BLaER1 treated with 17β-estradiol and CSF1 and Interleukin-3, amounts not matched to agents 10 nM and 100 nM (cell line): ENCODE data around the gene SYTL2.

Experiments
- H3K27ac ChIP-seq, 11 experiments: shearing (Covaris generic); formaldehyde crosslinking; 2 replicates each; pipeline ENCODE4 v1.8.1; 2022
- H3K27me3 ChIP-seq, 11 experiments: shearing (Covaris generic); formaldehyde crosslinking; 2 replicates each; pipeline ENCODE4 v1.8.1; 2022
- H3K36me3 ChIP-seq, 11 experiments: shearing (Covaris generic); formaldehyde crosslinking; 2 replicates each; pipeline ENCODE4 v1.8.1; 2022
- H3K4me1 ChIP-seq, 10 experiments: shearing (Covaris generic); formaldehyde crosslinking; 2 replicates each; pipeline ENCODE4 v1.8.1; 2022
- H3K4me2 ChIP-seq, 11 experiments: shearing (Covaris generic); formaldehyde crosslinking; 2 replicates each; pipeline ENCODE4 v1.8.1; 2022
- H3K4me3 ChIP-seq, 10 experiments: shearing (Covaris generic); formaldehyde crosslinking; 2 replicates each; pipeline ENCODE4 v1.8.1; 2022
- H3K9ac ChIP-seq, 11 experiments: shearing (Covaris generic); formaldehyde crosslinking; 2 replicates each; pipeline ENCODE4 v1.8.1; 2022
- H3K9me3 ChIP-seq, 11 experiments: shearing (Covaris generic); formaldehyde crosslinking; replicated peaks in 1 of 11; 2 replicates each; pipeline ENCODE4 v1.8.1; 2022
- H4K20me1 ChIP-seq, 11 experiments: shearing (Covaris generic); formaldehyde crosslinking; 2 replicates each; pipeline ENCODE4 v1.8.1; 2022
- Cebpa-rat ChIP-seq, 11 experiments: shearing (Covaris generic); IDR thresholded peaks; 2 replicates each; pipeline ENCODE4 v1.8.1; 2022

The SYTL2 gene

DNA sequence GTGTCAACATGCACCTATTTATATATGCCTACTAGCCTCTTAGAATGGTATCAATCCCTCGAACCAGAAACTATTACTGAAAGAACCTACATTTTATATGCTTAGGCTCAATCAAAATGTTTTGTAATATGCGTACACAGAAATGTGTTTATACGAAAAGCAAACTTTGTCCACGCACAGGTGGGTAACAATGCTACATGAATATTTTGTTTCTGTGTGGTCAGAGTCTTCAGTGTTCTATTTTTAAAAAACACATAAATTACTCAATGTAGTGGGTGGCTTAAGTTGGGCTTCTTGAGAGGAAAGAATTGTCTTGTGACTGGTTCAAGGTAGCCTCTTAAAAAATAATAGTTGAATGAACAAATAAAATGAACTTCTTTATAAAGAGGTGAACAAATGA lies 46.1 kb downstream of the SYTL2 start:
- Histone ChIP-seq H3K4me2 (no peak overlapping the region), H3K27me3 (no peaks in the 10 kb centered on the region), H4K20me1 (no peaks in the 10 kb centered on the region), H3K9me3 (0 out of 22 replicates have a peak, but pooled peaks cover 0 to 7% (median 0%) of the 10 kb centered on the region in 11 experiments), H3K27ac (no peak overlapping the region), H3K4me3 (no peak overlapping the region), H3K4me1 (no peaks in the 10 kb centered on the region), H3K36me3 (no peaks in the 10 kb centered on the region), H3K9ac (no peak overlapping the region)
- no peak for TF ChIP-seq Cebpa-rat (IDR thresholded peaks at IDR 0.05)

DNA sequence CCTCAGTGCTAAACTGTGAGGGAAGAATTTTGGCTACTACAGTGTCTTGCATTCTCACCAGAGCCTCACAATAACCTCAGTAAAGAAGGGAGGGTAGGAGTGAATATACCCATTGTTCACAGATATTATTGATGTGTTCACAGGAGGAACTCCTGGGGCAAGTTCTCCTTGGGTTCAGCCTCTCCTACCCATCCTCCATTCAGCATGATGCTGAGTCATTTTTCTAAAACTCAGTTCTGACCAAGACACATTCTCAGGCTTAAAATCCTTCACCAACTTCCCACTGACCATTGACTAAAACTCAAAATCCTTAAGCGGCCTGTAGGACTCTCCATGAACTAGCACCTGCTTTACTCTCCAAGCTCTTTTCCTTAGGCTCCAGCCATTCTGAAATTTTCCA lies 48.7 kb downstream of the SYTL2 start:
- TF ChIP-seq Cebpa-rat (IDR thresholded peaks at IDR 0.05) = no peak
- H3K36me3 ChIP-seq = no peaks in the 10 kb centered on the region
- H3K27ac ChIP-seq = no peak overlapping the region
- H3K9ac ChIP-seq = no peak overlapping the region
- no peaks in the 10 kb centered on the region for H3K27me3 ChIP-seq
- H3K4me2 ChIP-seq = no peak overlapping the region
- no peaks in the 10 kb centered on the region for H4K20me1 ChIP-seq
- H3K4me1 ChIP-seq = no peaks in the 10 kb centered on the region
- H3K9me3 ChIP-seq = no peaks in the 10 kb centered on the region
- no peak overlapping the region for H3K4me3 ChIP-seq

DNA sequence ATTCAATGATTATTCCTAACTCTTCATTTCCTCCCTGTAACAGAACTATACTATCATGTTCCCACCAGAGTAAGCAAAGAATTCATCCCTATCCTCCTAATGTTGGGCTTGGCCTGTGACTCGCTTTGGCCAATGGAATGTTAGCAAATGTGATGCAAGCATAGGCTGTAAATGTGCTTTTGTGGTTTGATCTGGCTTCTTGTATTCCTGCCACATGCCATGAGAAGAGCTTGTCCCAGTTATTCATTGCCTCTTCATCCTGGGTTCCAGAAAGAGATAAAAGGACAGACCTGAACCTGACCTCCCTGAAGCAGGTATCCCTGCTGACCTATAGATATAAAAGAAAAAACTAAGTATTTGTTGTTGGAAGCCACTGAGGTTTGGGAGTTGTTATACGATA lies 51.0 kb downstream of the SYTL2 start:
- Histone ChIP-seq H3K4me2 (no peak overlapping the region), H3K9me3 (no peaks in the 10 kb centered on the region), H4K20me1 (no peaks in the 10 kb centered on the region), H3K9ac (no peak overlapping the region), H3K36me3 (no peaks in the 10 kb centered on the region), H3K27ac (no peak overlapping the region), H3K4me3 (no peak overlapping the region), H3K4me1 (no peaks in the 10 kb centered on the region), H3K27me3 (no peaks in the 10 kb centered on the region)
- no peak for TF ChIP-seq Cebpa-rat (IDR thresholded peaks at IDR 0.05)

DNA sequence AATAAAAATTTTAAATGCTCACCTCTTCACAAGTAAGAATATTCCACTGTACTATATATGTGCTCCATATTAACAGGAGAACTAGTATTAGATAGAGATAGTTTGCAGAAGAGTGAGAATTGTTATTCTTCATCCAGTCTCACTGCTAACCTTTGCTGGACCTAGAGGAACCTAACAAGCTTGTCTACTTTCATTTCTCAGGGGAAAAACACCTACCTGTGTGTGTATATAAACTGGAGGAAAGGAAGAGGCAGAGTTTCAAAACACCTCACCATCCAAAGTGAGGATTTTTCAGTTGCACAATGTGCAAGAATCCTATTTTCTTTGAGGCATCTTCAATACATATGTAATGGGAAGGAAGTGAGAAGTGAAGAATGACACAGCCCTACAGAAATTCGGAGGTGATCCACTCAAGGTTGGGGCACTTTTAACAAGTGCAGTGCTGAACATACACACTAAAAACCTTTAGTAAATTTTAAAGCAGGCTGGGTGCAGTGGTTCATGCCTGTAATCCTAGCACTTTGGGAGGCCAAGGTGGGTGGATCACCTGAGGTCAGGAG lies 52.4 kb downstream of the SYTL2 start:
- H3K9me3 ChIP-seq = no peaks in the 10 kb centered on the region
- no peak overlapping the region for H3K4me2 ChIP-seq
- no peak overlapping the region for H3K9ac ChIP-seq
- H3K27me3 ChIP-seq = no peaks in the 10 kb centered on the region
- no peak overlapping the region for H3K27ac ChIP-seq
- no peaks in the 10 kb centered on the region for H4K20me1 ChIP-seq
- TF ChIP-seq Cebpa-rat (IDR thresholded peaks at IDR 0.05) = no peak
- no peak overlapping the region for H3K4me3 ChIP-seq
- no peaks in the 10 kb centered on the region for H3K36me3 ChIP-seq
- no peaks in the 10 kb centered on the region for H3K4me1 ChIP-seq

DNA sequence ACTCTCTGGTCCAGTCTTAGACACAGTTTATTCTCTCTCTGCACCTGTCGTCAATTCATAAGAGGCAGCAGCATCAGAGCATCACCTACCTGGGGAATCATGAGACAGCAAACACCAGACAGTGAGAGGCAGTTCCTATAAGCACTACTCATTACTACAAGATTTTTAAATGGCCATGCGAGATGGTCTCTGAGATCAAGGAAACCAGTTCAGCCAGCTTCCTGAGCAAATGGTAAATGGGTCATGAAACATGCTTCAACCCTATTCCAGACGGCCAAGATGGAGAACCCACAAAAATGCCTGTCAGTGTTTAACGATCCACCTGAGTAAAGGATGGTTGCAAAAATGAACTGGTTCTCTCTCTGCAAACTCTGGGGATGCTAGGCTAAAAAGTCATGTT lies 52.9 kb downstream of the SYTL2 start:
- Histone ChIP-seq H3K9ac (no peak overlapping the region), H3K4me2 (no peak overlapping the region), H3K36me3 (no peaks in the 10 kb centered on the region), H3K27me3 (no peaks in the 10 kb centered on the region), H3K27ac (no peak overlapping the region), H3K4me3 (no peak overlapping the region), H3K9me3 (no peaks in the 10 kb centered on the region), H4K20me1 (no peaks in the 10 kb centered on the region), H3K4me1 (peaks cover 0 to 4% (median 3%) of the 10 kb centered on the region in 10 experiments; a peak in 8 of 20 replicates)
- no peak for TF ChIP-seq Cebpa-rat (IDR thresholded peaks at IDR 0.05)

GRCh38 chr11:85756401-85757200 lies 54.3 kb downstream of the SYTL2 start:
- Histone ChIP-seq H3K4me1 (peaks cover 0 to 9% (median 6%) of the 10 kb centered on the region in 10 experiments; a peak in 8 of 20 replicates), H3K4me3 (no peak overlapping the region), H3K27ac (no peak overlapping the region), H3K27me3 (no peaks in the 10 kb centered on the region), H3K9me3 (no peaks in the 10 kb centered on the region), H3K9ac (no peak overlapping the region), H4K20me1 (no peaks in the 10 kb centered on the region), H3K36me3 (no peaks in the 10 kb centered on the region), H3K4me2 (no peak overlapping the region)
- TF ChIP-seq Cebpa-rat (IDR thresholded peaks at IDR 0.05) = no peak

- no peaks in the 10 kb centered on the region for H3K9me3 ChIP-seq
- no peak overlapping the region for H3K4me3 ChIP-seq
- no peak for TF ChIP-seq Cebpa-rat (IDR thresholded peaks at IDR 0.05)
- no peak overlapping the region for H3K4me2 ChIP-seq
- H3K27me3 ChIP-seq = no peaks in the 10 kb centered on the region
- H4K20me1 ChIP-seq = no peaks in the 10 kb centered on the region
- no peak overlapping the region for H3K9ac ChIP-seq
- no peaks in the 10 kb centered on the region for H3K36me3 ChIP-seq
- H3K4me1 ChIP-seq = peaks cover 0 to 9% (median 6%) of the 10 kb centered on the region in 10 experiments; a peak in 8 of 20 replicates
- no peak overlapping the region for H3K27ac ChIP-seq
Observed at GRCh38 chr11:85755701-85756100, 55.2 kb downstream of the SYTL2 start.

DNA sequence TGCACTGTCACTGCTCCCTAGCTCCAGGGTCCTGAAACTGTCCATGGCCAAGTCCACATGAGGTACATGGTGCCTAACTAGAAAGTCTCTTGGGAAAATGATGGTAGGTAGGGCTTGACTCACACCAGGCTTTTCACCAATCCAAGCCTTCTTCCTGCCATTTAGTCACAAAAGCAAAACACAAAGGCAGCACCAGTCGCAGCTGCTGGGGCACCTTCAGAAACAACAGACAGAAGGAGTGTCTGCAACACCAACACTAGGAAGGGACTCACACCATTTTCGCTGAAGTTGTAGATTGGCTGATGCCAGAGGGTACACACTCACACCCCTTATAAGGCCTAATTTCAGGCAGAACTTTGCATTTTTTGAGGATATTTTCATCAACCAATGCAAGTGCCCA lies 55.7 kb downstream of the SYTL2 start:
- H3K4me3 ChIP-seq = no peak overlapping the region
- no peaks in the 10 kb centered on the region for H3K36me3 ChIP-seq
- no peaks in the 10 kb centered on the region for H3K9me3 ChIP-seq
- no peak overlapping the region for H3K4me2 ChIP-seq
- H4K20me1 ChIP-seq = no peaks in the 10 kb centered on the region
- TF ChIP-seq Cebpa-rat (IDR thresholded peaks at IDR 0.05) = no peak
- peaks cover 0 to 9% (median 6%) of the 10 kb centered on the region in 10 experiments; a peak in 8 of 20 replicates for H3K4me1 ChIP-seq
- no peaks in the 10 kb centered on the region for H3K27me3 ChIP-seq
- no peak overlapping the region for H3K27ac ChIP-seq
- H3K9ac ChIP-seq = no peak overlapping the region

DNA sequence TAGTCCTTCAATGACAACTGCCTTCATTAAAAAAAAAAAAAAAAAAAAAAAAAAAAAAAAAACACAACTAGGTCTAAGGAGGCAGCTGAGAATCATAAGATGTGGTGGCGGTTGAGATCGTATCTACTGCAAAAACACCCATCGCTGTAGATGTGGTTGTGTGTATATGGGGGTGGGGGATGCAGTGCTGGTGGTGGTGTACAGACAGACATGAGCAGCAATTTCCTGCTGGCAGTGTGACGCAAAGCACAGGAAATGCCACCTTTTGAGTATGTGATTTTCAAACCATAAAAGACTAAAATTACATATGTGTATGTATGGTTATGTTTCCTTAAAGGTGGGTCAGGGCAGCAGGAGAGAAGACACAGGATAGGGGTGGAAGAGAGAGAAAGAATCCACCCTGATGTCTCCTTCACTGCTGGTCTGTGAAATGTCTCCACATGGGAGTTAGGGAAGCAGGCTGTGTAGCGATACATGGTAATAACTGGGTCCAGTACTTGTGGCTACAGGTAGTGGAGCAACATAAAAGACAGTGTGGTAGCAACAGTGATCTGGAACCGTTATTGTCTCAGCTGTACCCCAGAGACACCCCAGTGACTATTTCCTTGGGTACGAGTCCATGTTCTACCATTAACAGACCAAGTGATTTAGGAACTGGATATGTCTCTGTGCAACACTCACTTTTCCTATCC lies 57.9 kb downstream of the SYTL2 start:
- Histone ChIP-seq H3K9me3 (no peaks in the 10 kb centered on the region), H3K27me3 (no peaks in the 10 kb centered on the region), H3K27ac (0 out of 22 replicates have a peak overlapping the region, but pooled peaks of 1 of the 11 experiments have one; percentile 28), H3K4me1 (peaks cover 5 to 14% (median 6%) of the 10 kb centered on the region in 10 experiments; a peak in 9 of 20 replicates), H3K4me2 (peak overlapping the region in 7 of 11 experiments; percentile 8 to 43 (median 26); a peak in 8 of 22 replicates), H3K4me3 (no peak overlapping the region), H3K36me3 (no peaks in the 10 kb centered on the region), H3K9ac (no peak overlapping the region), H4K20me1 (no peaks in the 10 kb centered on the region)
- no peak for TF ChIP-seq Cebpa-rat (IDR thresholded peaks at IDR 0.05)
